Measurements from ENCODE around the gene ZBTB26.

DNA sequence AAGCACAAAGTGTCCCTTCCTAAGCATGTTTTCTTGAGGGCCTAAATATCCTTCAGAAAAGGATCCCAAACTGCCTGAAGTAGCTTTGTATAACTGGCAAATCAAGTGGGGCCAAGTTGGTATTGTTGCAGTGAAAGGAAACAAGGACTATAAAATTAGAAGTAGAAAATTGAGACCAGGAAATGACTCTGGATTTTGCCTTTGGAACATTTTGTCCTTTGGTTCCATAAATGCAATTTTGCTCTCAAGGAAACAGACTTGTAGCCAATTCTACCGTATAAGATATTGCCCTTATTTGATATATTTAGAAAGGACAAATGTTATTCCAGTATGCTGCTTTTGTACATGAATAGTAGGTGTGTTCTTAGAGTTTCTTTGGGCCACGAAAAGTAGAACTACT is 43.9 kb upstream of the ZBTB26 start:
- TF ChIP-seq, protein P1, sequence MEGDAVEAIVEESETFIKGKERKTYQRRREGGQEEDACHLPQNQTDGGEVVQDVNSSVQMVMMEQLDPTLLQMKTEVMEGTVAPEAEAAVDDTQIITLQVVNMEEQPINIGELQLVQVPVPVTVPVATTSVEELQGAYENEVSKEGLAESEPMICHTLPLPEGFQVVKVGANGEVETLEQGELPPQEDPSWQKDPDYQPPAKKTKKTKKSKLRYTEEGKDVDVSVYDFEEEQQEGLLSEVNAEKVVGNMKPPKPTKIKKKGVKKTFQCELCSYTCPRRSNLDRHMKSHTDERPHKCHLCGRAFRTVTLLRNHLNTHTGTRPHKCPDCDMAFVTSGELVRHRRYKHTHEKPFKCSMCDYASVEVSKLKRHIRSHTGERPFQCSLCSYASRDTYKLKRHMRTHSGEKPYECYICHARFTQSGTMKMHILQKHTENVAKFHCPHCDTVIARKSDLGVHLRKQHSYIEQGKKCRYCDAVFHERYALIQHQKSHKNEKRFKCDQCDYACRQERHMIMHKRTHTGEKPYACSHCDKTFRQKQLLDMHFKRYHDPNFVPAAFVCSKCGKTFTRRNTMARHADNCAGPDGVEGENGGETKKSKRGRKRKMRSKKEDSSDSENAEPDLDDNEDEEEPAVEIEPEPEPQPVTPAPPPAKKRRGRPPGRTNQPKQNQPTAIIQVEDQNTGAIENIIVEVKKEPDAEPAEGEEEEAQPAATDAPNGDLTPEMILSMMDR (IDR thresholded peaks at IDR 0.05), result no peak
- TF ChIP-seq POLR2A (IDR thresholded peaks at IDR 0.05), result no peak

Data from thyroid gland (tissue), 4 donors.